Measurements from ENCODE around the gene GEMIN8.

GRCh38 chrX:14006540-14006939 is 23.2 kb downstream of the GEMIN8 start:
- TF ChIP-seq CTCF (IDR thresholded peaks at IDR 0.05) (no peak), POLR2A (IDR thresholded peaks at IDR 0.05) (no peak)

Measured in Peyer's patch (tissue), 4 donors.